K562 (cell line): ENCODE results near the gene ARSI. TPM values are rescaled to one million over a fixed set of nuclear protein-coding genes. Genes with fewer than 3 reads are reported as not detected.

Source experiments
- ATAC-seq: fragments of 200-7000 bp; cut with Tn5 transposase; 3 replicates; pipeline ENCODE4 v1.9.1; 2020; ENCODE audit warnings: moderate library complexity
- BruUV-seq: library from RNA; stranded (reverse); fragments of 400-500 nt; replicated peaks from 2 replicates; lab custom pipeline; 2021; lab: Mats Ljungman, UMichigan
- CTCF ChIA-PET: fragments of 300-600 bp; formaldehyde crosslinking; extraction: SDS; loops from one replicate; lab custom pipeline; 2021; ENCODE audit warnings: low intra/inter-chr PET ratio; lab: Yijun Ruan, JAX
- POLR2A ChIA-PET: fragments of 300-600, 350-650 bp; sonication (Branson Sonifier 250); formaldehyde crosslinking; extraction: SDS; loops from one replicate; lab custom pipeline; 2021; ENCODE audit warnings: antibody characterized with exemption, inconsistent platforms; lab: Yijun Ruan, JAX
- DNase-seq, 4 experiments: peaks; one replicate each; pipeline versions ENCODE4 v3.0.0 to v3.0.0-alpha.2; 2011 to 2018; ENCODE audit warnings: low spot score in 3 of 4, mixed read lengths in 3 of 4; ENCODE audit errors: extremely low read depth in 1 of 4
- FAIRE-seq: peaks from 2 replicates; lab custom pipeline; 2011; peaks lifted over from hg19 to GRCh38; lab: Jason Lieb, UNC
- H2AFZ ChIP-seq: 2 replicates; pipeline ENCODE4 v1.6.0; 2011; ENCODE audit warnings: low read depth, low read length, control low read depth, inconsistent platforms
- H3K27ac ChIP-seq: fragments of 200-600 bp; 3 replicates; pipeline ENCODE4 v1.8.0; 2011; ENCODE audit warnings: low read depth, mild to moderate bottlenecking, control low read depth, inconsistent platforms, low read length, moderate library complexity, mixed read lengths; ENCODE audit errors: extremely low read depth
- H3K27me3 ChIP-seq, 2 experiments: fragments of 300-600 bp in 1 of 2; 2 replicates in 1 of 2; 3 replicates in 1 of 2; pipeline versions ENCODE4 v1.6.0 to v1.8.0; 2011; ENCODE audit warnings: inconsistent platforms in 2 of 2, low read length in 2 of 2, mild to moderate bottlenecking in 1 of 2, mixed read lengths in 1 of 2, moderate library complexity in 1 of 2; ENCODE audit not compliant: control insufficient read depth in 2 of 2, insufficient read depth in 2 of 2
- H3K36me3 ChIP-seq: fragments of 300-600 bp; 3 replicates; pipeline ENCODE4 v1.8.0; 2011; ENCODE audit warnings: mild to moderate bottlenecking, low read length, inconsistent platforms; ENCODE audit not compliant: control insufficient read depth, insufficient read depth
- H3K4me1 ChIP-seq, 2 experiments: fragments of 200-600 bp in 1 of 2; replicated peaks in 1 of 2; 2 replicates in 1 of 2; 3 replicates in 1 of 2; pipeline versions ENCODE4 v1.5.1 to v1.8.0; 2011; ENCODE audit warnings: inconsistent platforms in 2 of 2, low read length in 2 of 2, mild to moderate bottlenecking in 1 of 2, mixed read lengths in 1 of 2, moderate library complexity in 1 of 2; ENCODE audit not compliant: control insufficient read depth in 2 of 2, insufficient read depth in 2 of 2
- H3K4me2 ChIP-seq: 2 replicates; pipeline ENCODE4 v1.6.1; 2011; ENCODE audit warnings: low read length, control low read depth, inconsistent platforms, mixed read lengths; ENCODE audit not compliant: insufficient read depth
- H3K4me3 ChIP-seq: fragments of 200-600 bp; sonication (generic), shearing (Covaris generic); 2 replicates; pipeline ENCODE4 v1.5.1; 2016; ENCODE audit warnings: control low read depth, inconsistent platforms
- H3K79me2 ChIP-seq: fragments of 200-600 bp; 3 replicates; pipeline ENCODE4 v1.8.0; 2011; ENCODE audit warnings: low read length, inconsistent platforms; ENCODE audit not compliant: control insufficient read depth, insufficient read depth
- H3K9ac ChIP-seq, 2 experiments: 2 replicates each; pipeline versions ENCODE4 v1.6.0 to v1.6.1; 2011; ENCODE audit warnings: low read depth in 2 of 2, low read length in 2 of 2, control low read depth in 1 of 2, inconsistent platforms in 1 of 2, mild to moderate bottlenecking in 1 of 2, mixed read lengths in 1 of 2; ENCODE audit not compliant: insufficient read depth in 1 of 2
- H3K9me1 ChIP-seq: one replicate; pipeline ENCODE4 v1.6.0; 2011; ENCODE audit warnings: inconsistent platforms, mild to moderate bottlenecking, low read length, moderate library complexity; ENCODE audit not compliant: control insufficient read depth, insufficient read depth
- H3K9me3 ChIP-seq: replicated peaks from 2 replicates; pipeline ENCODE4 v1.5.1; 2011; ENCODE audit warnings: low read depth, low read length, inconsistent platforms; ENCODE audit not compliant: control insufficient read depth, insufficient read depth
- H4K20me1 ChIP-seq: replicated peaks from 2 replicates; pipeline ENCODE4 v1.6.1; 2011; ENCODE audit warnings: low read length, inconsistent platforms, mixed read lengths; ENCODE audit not compliant: control insufficient read depth, insufficient read depth
- BACH1 ChIP-seq: fragments of 200-800 bp; sonication (Bioruptor generic); IDR thresholded peaks from 2 replicates; pipeline ENCODE4 v1.6.1; 2016; ENCODE audit warnings: missing genetic modification characterization, missing compliant biosample characterization
- CSDE1 ChIP-seq, 2 experiments: fragments of 450-650 bp; IDR thresholded peaks; 2 replicates each; pipeline ENCODE4 v1.6.1; 2016; ENCODE audit warnings: mild to moderate bottlenecking in 1 of 2
- ETV6 ChIP-seq, 3 experiments: fragments of 150-350 bp in 1 of 3; sonication (generic) in 1 of 3; formaldehyde crosslinking in 1 of 3; IDR thresholded peaks; 2 replicates each; pipeline versions ENCODE4 v1.6.1 to v1.8.0; 2014 to 2022; ENCODE audit warnings: borderline replicate concordance in 2 of 3, low read depth in 2 of 3, antibody characterized with exemption in 1 of 3, low read length in 1 of 3, mild to moderate bottlenecking in 1 of 3, missing genetic modification reagents in 1 of 3
- MAZ ChIP-seq, 2 experiments: fragments of 450-650 bp in 1 of 2; sonication (generic) in 1 of 2; formaldehyde crosslinking; IDR thresholded peaks in 1 of 2; conservative IDR thresholded peaks in 1 of 2; 2 replicates each; pipeline versions ENCODE4 v1.4.0 to v1.5.0; 2020; ENCODE audit warnings: mild to moderate bottlenecking in 1 of 2, missing genetic modification reagents in 1 of 2
- MYNN ChIP-seq, 2 experiments: sonication (generic); formaldehyde crosslinking in 1 of 2; IDR thresholded peaks; 2 replicates each; pipeline versions ENCODE4 v1.5.0 to v1.6.1; 2016 to 2020; ENCODE audit warnings: antibody characterized with exemption in 1 of 2, missing genetic modification reagents in 1 of 2
- PYGO2 ChIP-seq: fragments of 450-650 bp; IDR thresholded peaks from 2 replicates; pipeline ENCODE4 v1.6.1; 2016; ENCODE audit warnings: mild to moderate bottlenecking, missing genetic modification characterization, moderate library complexity, missing compliant biosample characterization
- STAT5B ChIP-seq: fragments of 250-450 bp; sonication (Bioruptor Pico); IDR thresholded peaks from 2 replicates; pipeline ENCODE4 v1.8.0; 2021; ENCODE audit warnings: mild to moderate bottlenecking, inconsistent platforms
- TEAD1 ChIP-seq, 2 experiments: fragments of 450-650 bp in 1 of 2; sonication (generic) in 1 of 2; formaldehyde crosslinking; IDR thresholded peaks; 2 replicates each; pipeline versions ENCODE4 v1.4.0 to v1.8.0; 2020 to 2022; ENCODE audit warnings: mild to moderate bottlenecking in 2 of 2, missing genetic modification reagents in 1 of 2
- TSC22D4 ChIP-seq: fragments of 450-650 bp; IDR thresholded peaks from 2 replicates; pipeline ENCODE4 v1.6.1; 2016; ENCODE audit warnings: missing genetic modification characterization, missing biosample characterization, control low read depth
- U2AF1 ChIP-seq: fragments of 200-400 bp; formaldehyde crosslinking; optimal IDR thresholded peaks from 2 replicates; pipeline ENCODE3; 2017; ENCODE audit warnings: mild to moderate bottlenecking, low read depth, low read length, moderate library complexity
- ZBTB8A ChIP-seq: fragments of 450-650 bp; IDR thresholded peaks from 2 replicates; pipeline ENCODE4 v1.6.1; 2018; ENCODE audit warnings: mild to moderate bottlenecking, moderate library complexity; ENCODE audit not compliant: partially characterized antibody
- ZKSCAN1 ChIP-seq: fragments of 150-350 bp; IDR thresholded peaks from 2 replicates; pipeline ENCODE4 v1.6.1; 2016; ENCODE audit warnings: low read depth, low read length
- ZNF431 ChIP-seq: sonication (generic); formaldehyde crosslinking; IDR thresholded peaks from 2 replicates; pipeline ENCODE4 v1.8.0; 2022; ENCODE audit warnings: mild to moderate bottlenecking, missing genetic modification reagents
- WGBS: fragments of 100-300 bp; shearing (Covaris generic); methylation state at CpG from one replicate; pipeline ENCODE4 v1.1.6; 2016; ENCODE audit warnings: low coverage, mixed read lengths; ENCODE audit not compliant: insufficient coverage; ENCODE audit errors: missing lambda C conversion rate; 5-methylcytosine and 5-hydroxymethylcytosine counted together
- in situ Hi-C: fragments of 300-500 bp; cut with MboI; formaldehyde crosslinking; loops from 4 replicates; pipeline ENCODE4 v1.15.0; 2018; ENCODE audit warnings: inconsistent platforms, mixed read lengths
- intact Hi-C: fragments of 100-400 bp; cut with micrococcal nuclease; formaldehyde crosslinking; loops from 2 replicates; pipeline ENCODE4 v1.14.2; 2022
- polyA plus RNA-seq, 8 experiments: library from polyadenylated mRNA; depleted of rRNA in 4 of 8; stranded (reverse) in 5 of 8; unstranded in 3 of 8; fragments of >200 nt; fragmentation: Nextera tagmentation in 2 of 8; fragmentation: Illumina TruSeq in 1 of 8; extraction: Ambion mirVana in 2 of 8; extraction: Trizol in 1 of 8; gene quantifications; 2 replicates each; pipeline versions ENCODE4 v1.2.1 to v1.2.3, GENCODE V29; 2011 to 2014; ENCODE audit warnings: inconsistent platforms in 1 of 8, missing spikeins in 1 of 8
- total RNA-seq, 7 experiments: library from RNA; depleted of rRNA in 6 of 7; stranded (reverse); fragments of >200 nt in 6 of 7; fragmentation: Illumina TruSeq in 2 of 7; extraction: Trizol in 2 of 7; gene quantifications; 2 replicates each; pipeline versions ENCODE4 v1.2.1 to v1.2.3, GENCODE V29; 2011 to 2021; ENCODE audit warnings: low replicate concordance in 1 of 7
- TF ChIP-seq, protein P1 (sequence below): IDR thresholded peaks from 3 replicates; pipeline ENCODE4 v1.6.1; 2011; ENCODE audit warnings: borderline replicate concordance, mild to moderate bottlenecking, moderate library complexity; ENCODE audit not compliant: insufficient read length; ENCODE audit errors: extremely low read depth
- TF ChIP-seq, protein P2 (sequence below): fragments of 150-350 bp; IDR thresholded peaks from 2 replicates; pipeline ENCODE4 v1.6.1; 2014; ENCODE audit warnings: low read depth, mild to moderate bottlenecking, low read length, borderline replicate concordance

Gene ARSI
- total and polyA plus RNA-seq, 9 of the 15 experiments (the other 6 are each of a cell fraction or from before 2014, with no cell fraction given): 0.04 to 0.07 TPM; not detected in 7

DNA sequence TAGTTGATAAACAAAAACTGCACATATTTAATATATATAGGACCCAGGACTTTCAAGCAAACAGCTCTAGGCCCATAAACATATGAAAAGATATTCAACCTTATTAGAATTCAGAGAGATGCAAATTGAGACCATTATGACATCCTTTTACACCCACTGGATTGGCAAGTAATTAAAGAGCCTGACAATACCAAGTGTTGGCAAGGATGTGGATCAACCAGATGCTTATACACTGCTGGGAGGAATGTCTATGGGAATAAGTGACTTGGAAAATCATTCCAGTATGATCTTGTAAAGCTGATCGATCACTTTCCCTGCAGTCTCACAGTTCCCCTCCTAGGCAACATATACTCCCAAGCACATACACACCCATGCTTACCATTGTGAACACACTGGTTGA lies 39.3 kb upstream of the ARSI start (continued):
- TF ChIP-seq, protein P1, sequence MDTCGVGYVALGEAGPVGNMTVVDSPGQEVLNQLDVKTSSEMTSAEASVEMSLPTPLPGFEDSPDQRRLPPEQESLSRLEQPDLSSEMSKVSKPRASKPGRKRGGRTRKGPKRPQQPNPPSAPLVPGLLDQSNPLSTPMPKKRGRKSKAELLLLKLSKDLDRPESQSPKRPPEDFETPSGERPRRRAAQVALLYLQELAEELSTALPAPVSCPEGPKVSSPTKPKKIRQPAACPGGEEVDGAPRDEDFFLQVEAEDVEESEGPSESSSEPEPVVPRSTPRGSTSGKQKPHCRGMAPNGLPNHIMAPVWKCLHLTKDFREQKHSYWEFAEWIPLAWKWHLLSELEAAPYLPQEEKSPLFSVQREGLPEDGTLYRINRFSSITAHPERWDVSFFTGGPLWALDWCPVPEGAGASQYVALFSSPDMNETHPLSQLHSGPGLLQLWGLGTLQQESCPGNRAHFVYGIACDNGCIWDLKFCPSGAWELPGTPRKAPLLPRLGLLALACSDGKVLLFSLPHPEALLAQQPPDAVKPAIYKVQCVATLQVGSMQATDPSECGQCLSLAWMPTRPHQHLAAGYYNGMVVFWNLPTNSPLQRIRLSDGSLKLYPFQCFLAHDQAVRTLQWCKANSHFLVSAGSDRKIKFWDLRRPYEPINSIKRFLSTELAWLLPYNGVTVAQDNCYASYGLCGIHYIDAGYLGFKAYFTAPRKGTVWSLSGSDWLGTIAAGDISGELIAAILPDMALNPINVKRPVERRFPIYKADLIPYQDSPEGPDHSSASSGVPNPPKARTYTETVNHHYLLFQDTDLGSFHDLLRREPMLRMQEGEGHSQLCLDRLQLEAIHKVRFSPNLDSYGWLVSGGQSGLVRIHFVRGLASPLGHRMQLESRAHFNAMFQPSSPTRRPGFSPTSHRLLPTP: no peak
- TF ChIP-seq ZNF431: no peak
- TF ChIP-seq CSDE1 (IDR thresholded peaks at IDR 0.05): no peak
- TF ChIP-seq STAT5B (CRISPR knock-in tag): no peak
- TF ChIP-seq U2AF1: no peak
- no peak for TF ChIP-seq PYGO2 (tag)
- TF ChIP-seq MYNN (IDR thresholded peaks at IDR 0.05): no peak
- TF ChIP-seq MYNN (CRISPR knock-in tag; IDR thresholded peaks at IDR 0.05): no peak

DNA sequence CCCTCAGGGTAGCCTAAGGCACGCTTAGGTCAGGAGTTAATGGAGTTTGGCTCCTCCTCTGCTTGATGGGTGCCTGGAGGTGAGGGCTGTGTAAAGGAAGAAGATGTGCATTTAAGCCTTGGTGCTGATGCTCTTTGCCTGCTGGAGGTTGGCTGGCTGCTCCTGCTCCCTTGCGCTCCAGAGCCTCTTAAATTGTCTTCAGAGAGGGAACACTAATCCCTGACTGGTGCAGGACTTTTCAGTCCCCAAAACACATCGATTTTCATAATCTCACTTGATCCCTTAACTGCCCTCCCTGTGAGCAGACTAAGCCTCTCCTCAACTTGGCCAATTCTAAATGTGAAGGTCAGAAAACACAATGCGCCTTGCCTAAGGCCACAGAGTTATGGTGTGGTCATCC lies 38.6 kb upstream of the ARSI start:
- Histone ChIP-seq H3K27ac (no peak overlapping the region), H3K9me3 (no peaks in the 10 kb centered on the region), H4K20me1 (no peaks in the 10 kb centered on the region), H3K27me3 (peaks cover 18 to 31% of the 10 kb centered on the region in 2 experiments; a peak in 4 of 5 replicates), H3K4me3 (no peak overlapping the region), H3K4me1 (no peaks in the 10 kb centered on the region), H3K4me2 (no peak overlapping the region), H3K9me1 (no peaks in the 10 kb centered on the region), H3K9ac (no peak overlapping the region), H2AFZ (no peak overlapping the region), H3K79me2 (no peaks in the 10 kb centered on the region), H3K36me3 (no peaks in the 10 kb centered on the region)
- in situ Hi-C loops: no loop called here
- no peak for ATAC-seq
- WGBS: 2% methylated on average over 4 of the region's 4 CpGs
- intact Hi-C loops: no loop called here
- POLR2A ChIA-PET: no interaction called here
- FAIRE-seq: no peak
- DNase-seq: no peak
- CTCF ChIA-PET: interaction anchor here (0.5 kb wide), 1 partner anchor 69 kb away, joined by 3 read pairs; no protein-coding TSS in a partner anchor
- no TSS peak for BruUV-seq
- TF ChIP-seq ETV6 (IDR thresholded peaks at IDR 0.05; ENCODE audit: borderline replicate concordance in 1 of 2, low read depth in 2 of 2, low read length in 1 of 2) (no peak), ETV6 (CRISPR knock-in tag; IDR thresholded peaks at IDR 0.05; ENCODE audit: borderline replicate concordance) (no peak), TEAD1 (CRISPR knock-in tag; IDR thresholded peaks at IDR 0.05) (no peak), ZBTB8A (no peak), BACH1 (no peak), MAZ (CRISPR knock-in tag; conservative IDR thresholded peaks at IDR 0.05 in 1 of 2, IDR thresholded peaks at IDR 0.05 in 1 of 2) (no peak), TSC22D4 (tag) (no peak), ZKSCAN1 (no peak)
- TF ChIP-seq, protein P2, sequence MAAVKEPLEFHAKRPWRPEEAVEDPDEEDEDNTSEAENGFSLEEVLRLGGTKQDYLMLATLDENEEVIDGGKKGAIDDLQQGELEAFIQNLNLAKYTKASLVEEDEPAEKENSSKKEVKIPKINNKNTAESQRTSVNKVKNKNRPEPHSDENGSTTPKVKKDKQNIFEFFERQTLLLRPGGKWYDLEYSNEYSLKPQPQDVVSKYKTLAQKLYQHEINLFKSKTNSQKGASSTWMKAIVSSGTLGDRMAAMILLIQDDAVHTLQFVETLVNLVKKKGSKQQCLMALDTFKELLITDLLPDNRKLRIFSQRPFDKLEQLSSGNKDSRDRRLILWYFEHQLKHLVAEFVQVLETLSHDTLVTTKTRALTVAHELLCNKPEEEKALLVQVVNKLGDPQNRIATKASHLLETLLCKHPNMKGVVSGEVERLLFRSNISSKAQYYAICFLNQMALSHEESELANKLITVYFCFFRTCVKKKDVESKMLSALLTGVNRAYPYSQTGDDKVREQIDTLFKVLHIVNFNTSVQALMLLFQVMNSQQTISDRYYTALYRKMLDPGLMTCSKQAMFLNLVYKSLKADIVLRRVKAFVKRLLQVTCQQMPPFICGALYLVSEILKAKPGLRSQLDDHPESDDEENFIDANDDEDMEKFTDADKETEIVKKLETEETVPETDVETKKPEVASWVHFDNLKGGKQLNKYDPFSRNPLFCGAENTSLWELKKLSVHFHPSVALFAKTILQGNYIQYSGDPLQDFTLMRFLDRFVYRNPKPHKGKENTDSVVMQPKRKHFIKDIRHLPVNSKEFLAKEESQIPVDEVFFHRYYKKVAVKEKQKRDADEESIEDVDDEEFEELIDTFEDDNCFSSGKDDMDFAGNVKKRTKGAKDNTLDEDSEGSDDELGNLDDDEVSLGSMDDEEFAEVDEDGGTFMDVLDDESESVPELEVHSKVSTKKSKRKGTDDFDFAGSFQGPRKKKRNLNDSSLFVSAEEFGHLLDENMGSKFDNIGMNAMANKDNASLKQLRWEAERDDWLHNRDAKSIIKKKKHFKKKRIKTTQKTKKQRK: no peak
